Neuronal stem cell (in vitro differentiated cells): ENCODE data around the gene PTPN14.

Experiments used
- DNase-seq: peaks from one replicate; pipeline ENCODE4 v3.0.0-alpha.2; 2013; ENCODE audit warnings: low spot score
- H2AFZ ChIP-seq: one replicate; pipeline ENCODE4 v1.6.1; 2013; ENCODE audit warnings: mild to moderate bottlenecking, low read length, inconsistent platforms
- H2AK5ac ChIP-seq: 2 replicates; pipeline ENCODE4 v1.6.1; 2013; ENCODE audit warnings: low read depth, mild to moderate bottlenecking, inconsistent platforms, low read length, moderate library complexity, mixed read lengths
- H2BK120ac ChIP-seq: 2 replicates; pipeline ENCODE4 v1.6.1; 2013; ENCODE audit warnings: low read depth, mild to moderate bottlenecking, inconsistent platforms, low read length, moderate library complexity, mixed read lengths
- H2BK12ac ChIP-seq: one replicate; pipeline ENCODE4 v1.6.1; 2013; ENCODE audit warnings: low read length, inconsistent platforms
- H2BK15ac ChIP-seq: 2 replicates; pipeline ENCODE4 v1.6.1; 2013; ENCODE audit warnings: mild to moderate bottlenecking, low read length, inconsistent platforms, mixed read lengths
- H2BK5ac ChIP-seq: one replicate; pipeline ENCODE4 v1.6.1; 2013; ENCODE audit warnings: inconsistent platforms, mild to moderate bottlenecking, low read length, moderate library complexity
- H3K14ac ChIP-seq: one replicate; pipeline ENCODE4 v1.6.1; 2013; ENCODE audit warnings: low read length, inconsistent platforms
- H3K18ac ChIP-seq: 2 replicates; pipeline ENCODE4 v1.6.1; 2013; ENCODE audit warnings: low read length, inconsistent platforms
- H3K23ac ChIP-seq: 2 replicates; pipeline ENCODE4 v1.6.1; 2013; ENCODE audit warnings: low read depth, mild to moderate bottlenecking, mixed read lengths, low read length, inconsistent platforms; ENCODE audit not compliant: poor library complexity
- H3K27ac ChIP-seq: replicated peaks from 3 replicates; pipeline ENCODE4 v1.5.1; 2013; ENCODE audit warnings: low read length, inconsistent platforms
- H3K27me3 ChIP-seq, 3 experiments: 2 replicates each; pipeline ENCODE4 v1.6.1; 2013; ENCODE audit warnings: low read length in 3 of 3, mild to moderate bottlenecking in 2 of 3, inconsistent platforms in 1 of 3, low read depth in 1 of 3, mixed read lengths in 1 of 3, moderate library complexity in 1 of 3; ENCODE audit not compliant: control insufficient read depth in 3 of 3, insufficient read depth in 3 of 3
- H3K36me3 ChIP-seq, 2 donors: replicated peaks in 1 of 2; 2 replicates each; pipeline ENCODE4 v1.6.1; 2013; ENCODE audit warnings: low read length in 2 of 2; ENCODE audit not compliant: control insufficient read depth in 2 of 2, insufficient read depth in 2 of 2
- H3K4ac ChIP-seq: 2 replicates; pipeline ENCODE4 v1.6.1; 2013; ENCODE audit warnings: inconsistent platforms, mild to moderate bottlenecking, low read length, moderate library complexity
- H3K4me1 ChIP-seq, 2 donors: 1 replicate in 1 of 2; 2 replicates in 1 of 2; pipeline ENCODE4 v1.6.1; 2013; ENCODE audit warnings: low read length in 2 of 2, low read depth in 1 of 2; ENCODE audit not compliant: control insufficient read depth in 2 of 2, insufficient read depth in 1 of 2
- H3K4me2 ChIP-seq: one replicate; pipeline ENCODE4 v1.6.1; 2013; ENCODE audit warnings: mild to moderate bottlenecking, low read length, inconsistent platforms; ENCODE audit not compliant: insufficient read depth, poor library complexity, severe bottlenecking
- H3K4me3 ChIP-seq, 2 donors: 2 replicates each; pipeline ENCODE4 v1.5.1; 2013; ENCODE audit warnings: low read length in 2 of 2, mild to moderate bottlenecking in 2 of 2, inconsistent platforms in 1 of 2, moderate library complexity in 1 of 2
- H3K79me1 ChIP-seq: one replicate; pipeline ENCODE4 v1.6.1; 2013; ENCODE audit warnings: low read depth, mild to moderate bottlenecking, inconsistent platforms, low read length, moderate library complexity
- H3K9ac ChIP-seq: one replicate; pipeline ENCODE4 v1.6.1; 2013; ENCODE audit warnings: mild to moderate bottlenecking, low read depth, low read length, inconsistent platforms; ENCODE audit not compliant: poor library complexity
- H3K9me3 ChIP-seq, 2 donors: replicated peaks in 1 of 2; 2 replicates each; pipeline versions ENCODE3 to v1.6.1; 2013; ENCODE audit warnings: low read length in 2 of 2, mild to moderate bottlenecking in 2 of 2, inconsistent platforms in 1 of 2, low read depth in 1 of 2, mixed read lengths in 1 of 2, moderate library complexity in 1 of 2; ENCODE audit not compliant: control insufficient read depth in 2 of 2, insufficient read depth in 1 of 2
- H4K8ac ChIP-seq: one replicate; pipeline ENCODE4 v1.6.1; 2013; ENCODE audit warnings: low read depth, mild to moderate bottlenecking, inconsistent platforms, low read length, moderate library complexity
- H4K91ac ChIP-seq: one replicate; pipeline ENCODE4 v1.6.1; 2013; ENCODE audit warnings: low read length, low read depth, mild to moderate bottlenecking, inconsistent platforms; ENCODE audit not compliant: poor library complexity
- WGBS, 2 donors: extraction: QIAGEN DNeasy Blood & Tissue Kit; methylation state at CpG; one replicate each; pipeline ENCODE4 v1.1.7; 2013; ENCODE audit warnings: missing lambda C conversion rate in 2 of 2, mixed read lengths in 1 of 2; ENCODE audit not compliant: insufficient read length in 2 of 2, insufficient replicate concordance in 1 of 2; ENCODE audit errors: extremely low coverage in 2 of 2; 5-methylcytosine and 5-hydroxymethylcytosine counted together

Gene PTPN14

DNA sequence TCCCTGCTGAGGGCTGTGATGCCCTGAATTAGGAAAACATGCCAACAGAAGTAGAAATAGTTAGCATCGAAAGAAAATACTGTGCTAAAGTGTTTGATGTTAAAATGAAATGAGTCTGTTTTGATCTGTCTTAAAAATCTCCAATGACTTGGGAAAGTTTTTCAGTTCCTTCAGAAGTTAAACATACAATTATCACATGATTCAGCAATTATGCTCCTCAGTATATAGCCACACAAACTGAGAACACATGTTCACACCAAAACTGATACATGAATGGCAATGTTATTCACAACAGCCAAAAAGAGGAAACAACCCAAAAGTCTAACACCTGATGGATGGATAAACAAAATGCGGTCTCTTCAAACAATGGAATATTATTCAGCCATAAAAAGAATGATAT is 130.6 kb downstream of the PTPN14 start:
- Histone ChIP-seq H2BK120ac (no peak overlapping the region), H2BK5ac (no peak overlapping the region), H3K4me2 (no peak overlapping the region), H3K4me3 (no peak overlapping the region), H3K27ac (no peak overlapping the region), H3K4me1 (peaks cover 2 to 6% of the 10 kb centered on the region in 2 donors), H3K23ac (no peak overlapping the region), H3K79me1 (no peaks in the 10 kb centered on the region), H3K14ac (no peak overlapping the region), H2BK15ac (no peak overlapping the region), H2AFZ (no peak overlapping the region), H3K27me3 (no peaks in the 10 kb centered on the region), H4K91ac (no peak overlapping the region), H2AK5ac (no peak overlapping the region), H3K4ac (no peak overlapping the region), H4K8ac (no peak overlapping the region), H3K18ac (no peak overlapping the region), H3K9me3 (no peaks in the 10 kb centered on the region), H3K36me3 (no peaks in the 10 kb centered on the region), H3K9ac (no peak overlapping the region), H2BK12ac (no peak overlapping the region)
- WGBS, 2 donors: no CpG with 5 or more reads among the region's 2 CpGs
- no peak for DNase-seq

GRCh38 chr1:214420341-214420740 is 131.1 kb downstream of the PTPN14 start:
- Histone ChIP-seq H3K36me3 (no peaks in the 10 kb centered on the region), H3K4me2 (no peak overlapping the region), H3K9me3 (no peaks in the 10 kb centered on the region), H3K9ac (no peak overlapping the region), H3K4me1 (peaks cover 2 to 6% of the 10 kb centered on the region in 2 donors), H2BK12ac (no peak overlapping the region), H4K91ac (no peak overlapping the region), H2AK5ac (no peak overlapping the region), H3K23ac (no peak overlapping the region), H3K79me1 (no peaks in the 10 kb centered on the region), H3K27me3 (no peaks in the 10 kb centered on the region), H3K14ac (no peak overlapping the region), H2AFZ (no peak overlapping the region), H3K4ac (no peak overlapping the region), H3K4me3 (no peak overlapping the region), H4K8ac (no peak overlapping the region), H2BK15ac (no peak overlapping the region), H3K27ac (no peak overlapping the region), H2BK120ac (no peak overlapping the region), H2BK5ac (no peak overlapping the region), H3K18ac (no peak overlapping the region)
- WGBS, 2 donors: no CpG with 5 or more reads among the region's 1 CpG
- DNase-seq: no peak

DNA sequence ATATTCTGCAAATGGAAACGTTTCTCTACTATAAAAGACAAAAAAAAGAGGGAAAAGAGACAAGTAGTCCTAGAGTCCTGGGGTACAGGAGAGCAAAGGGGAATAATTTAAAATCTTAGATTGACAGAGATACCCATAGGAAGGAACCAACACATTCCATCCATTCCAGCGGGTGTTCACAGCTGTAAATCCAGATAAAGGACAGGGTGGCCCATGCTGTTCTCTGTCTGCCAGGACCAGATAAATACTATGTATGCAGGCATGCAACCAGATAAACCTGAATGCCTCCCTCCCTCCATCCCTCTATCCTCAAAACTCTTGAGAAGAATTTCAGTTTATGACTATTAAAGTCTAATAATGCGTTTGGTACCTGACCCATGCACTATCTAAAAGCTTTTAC is 131.8 kb downstream of the PTPN14 start:
- H3K4me3 ChIP-seq: no peak overlapping the region

GRCh38 chr1:214418391-214418790 is 133.0 kb downstream of the PTPN14 start:
- Histone ChIP-seq H3K23ac (no peak overlapping the region), H3K14ac (no peak overlapping the region), H3K27ac (no peak overlapping the region), H3K79me1 (no peaks in the 10 kb centered on the region), H2AFZ (no peak overlapping the region), H2AK5ac (no peak overlapping the region), H3K4me3 (no peak overlapping the region), H2BK120ac (no peak overlapping the region), H4K8ac (no peak overlapping the region), H3K27me3 (no peaks in the 10 kb centered on the region), H3K4me2 (no peak overlapping the region), H2BK15ac (no peak overlapping the region), H3K4ac (no peak overlapping the region), H2BK5ac (no peak overlapping the region), H4K91ac (no peak overlapping the region), H3K36me3 (no peaks in the 10 kb centered on the region), H3K9me3 (no peaks in the 10 kb centered on the region), H3K4me1 (peaks cover 6 to 11% of the 10 kb centered on the region in 2 donors), H3K9ac (no peak overlapping the region), H3K18ac (no peak overlapping the region), H2BK12ac (no peak overlapping the region)
- WGBS, 2 donors: no CpG with 5 or more reads among the region's 1 CpG
- no peak for DNase-seq

More for the DNA sequence above, 131.8 kb downstream of the PTPN14 start:
- no peaks in the 10 kb centered on the region for H3K36me3 ChIP-seq
- H3K4me2 ChIP-seq: no peak overlapping the region
- H2BK15ac ChIP-seq: no peak overlapping the region
- no peaks in the 10 kb centered on the region for H3K79me1 ChIP-seq
- no peak overlapping the region for H3K23ac ChIP-seq
- no peak overlapping the region for H2AK5ac ChIP-seq
- no peak for DNase-seq
- no peaks in the 10 kb centered on the region for H3K27me3 ChIP-seq
- no peak overlapping the region for H4K91ac ChIP-seq
- no peak overlapping the region for H2BK12ac ChIP-seq
- H3K18ac ChIP-seq: no peak overlapping the region
- no peak overlapping the region for H4K8ac ChIP-seq
- peaks cover 4 to 6% of the 10 kb centered on the region in 2 donors for H3K4me1 ChIP-seq
- WGBS, 2 donors: no CpG with 5 or more reads among the region's 3 CpGs
- no peak overlapping the region for H2BK5ac ChIP-seq
- no peak overlapping the region for H2AFZ ChIP-seq
- no peak overlapping the region for H2BK120ac ChIP-seq
- H3K14ac ChIP-seq: no peak overlapping the region
- no peaks in the 10 kb centered on the region for H3K9me3 ChIP-seq
- H3K9ac ChIP-seq: no peak overlapping the region
- no peak overlapping the region for H3K4ac ChIP-seq
- no peak overlapping the region for H3K27ac ChIP-seq
